HG03139 (cell line): ENCODE results near the gene RAB20.
A peak's percentile ranks its signal among the peaks of the same experiment; 100 is the strongest.
"Not testable (repeated sequence)": the region's sequence is repeated elsewhere in the genome, so short reads cannot be mapped to it uniquely, and the experiment has no call there.

Source experiments
- ATAC-seq: cut with Tn5 transposase; IDR thresholded peaks from one replicate; pipeline ENCODE4 v1.9.1; 2021; ENCODE audit not compliant: unreplicated experiment

Gene RAB20

DNA sequence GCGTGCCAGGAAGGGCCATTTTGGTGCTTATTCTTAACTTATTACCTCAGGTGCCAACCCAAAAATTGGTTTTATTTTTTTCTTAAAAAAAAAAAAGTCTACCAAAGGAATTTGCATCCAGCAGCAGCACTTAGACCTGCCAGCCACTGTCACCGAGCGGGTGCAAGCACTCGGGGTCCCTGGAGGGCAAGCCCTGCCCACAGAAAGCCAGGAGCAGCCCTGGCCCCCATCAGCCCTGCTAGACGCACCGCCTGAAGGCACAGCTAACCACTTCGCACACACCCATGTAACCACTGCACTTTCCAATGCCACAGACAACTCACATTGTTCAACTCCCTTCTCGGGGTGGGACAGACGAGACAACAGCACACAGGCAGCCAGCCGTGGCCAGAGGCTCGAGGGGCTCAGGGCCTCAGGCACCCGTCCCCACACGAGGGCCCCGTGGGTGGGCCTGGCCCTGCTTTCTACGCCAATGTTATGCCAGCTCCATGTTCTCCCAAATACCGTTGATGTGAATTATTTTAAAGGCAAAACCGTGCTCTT lies 49.3 kb downstream of the RAB20 start:
- no peak for ATAC-seq

GRCh38 chr13:110511509-110512181 lies 49.9 kb downstream of the RAB20 start:
- no peak for ATAC-seq

GRCh38 chr13:110509971-110510786 lies 51.3 kb downstream of the RAB20 start:
- peak; percentile 64 for ATAC-seq

- ATAC-seq, result no peak
Measured at GRCh38 chr13:110509478-110509926, 52.0 kb downstream of the RAB20 start.

GRCh38 chr13:110507678-110508381 lies 53.7 kb downstream of the RAB20 start:
- ATAC-seq, result no peak

DNA sequence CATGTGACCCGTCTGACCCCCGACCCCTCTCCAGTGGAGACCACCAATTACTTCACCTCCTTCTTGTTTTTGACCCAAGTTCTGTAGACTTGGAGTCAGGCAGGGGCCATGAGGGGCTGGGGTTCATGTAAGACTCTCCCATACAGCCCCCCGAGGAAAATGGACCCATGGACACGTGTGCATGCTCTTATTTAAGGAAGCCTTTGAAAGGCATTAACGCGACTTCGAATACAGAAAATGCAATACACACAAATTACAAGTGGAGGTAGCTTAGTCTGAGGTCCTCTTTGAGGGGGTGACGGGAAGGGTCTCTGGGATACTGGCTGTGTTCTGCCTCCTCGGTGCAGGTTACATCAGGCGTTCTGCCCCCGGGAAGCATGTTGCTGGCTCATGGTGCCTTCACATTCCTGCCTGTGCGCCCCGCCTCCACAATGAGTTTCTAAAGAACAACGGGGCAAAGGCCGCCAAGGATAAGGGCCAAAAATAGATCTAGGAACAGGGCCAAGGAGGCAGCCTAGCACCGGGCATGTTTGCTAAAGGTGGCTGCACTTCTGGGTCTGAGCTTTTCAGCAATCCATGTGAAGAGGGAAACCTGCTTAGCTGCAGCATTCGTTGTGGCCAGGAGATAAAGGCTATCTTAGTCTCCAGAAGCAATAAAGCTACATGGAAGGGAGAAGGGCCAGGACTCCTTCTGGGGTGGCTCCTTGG lies 54.5 kb downstream of the RAB20 start:
- ATAC-seq, result no peak

DNA sequence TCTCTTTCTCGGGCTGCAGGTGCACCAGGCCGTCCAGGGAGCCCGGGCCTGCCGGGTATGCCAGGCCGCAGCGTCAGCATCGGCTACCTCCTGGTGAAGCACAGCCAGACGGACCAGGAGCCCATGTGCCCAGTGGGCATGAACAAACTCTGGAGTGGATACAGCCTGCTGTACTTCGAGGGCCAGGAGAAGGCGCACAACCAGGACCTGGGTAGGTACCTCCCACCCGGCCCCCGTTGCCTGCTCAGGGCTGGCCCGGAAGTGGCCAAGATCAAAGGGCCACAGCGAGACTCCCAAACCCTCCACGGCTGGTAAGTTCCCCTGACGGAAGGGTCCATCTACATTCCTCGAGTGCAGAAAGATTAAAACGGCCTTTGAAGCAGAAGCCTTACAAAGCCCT lies 55.1 kb downstream of the RAB20 start:
- no peak for ATAC-seq

DNA sequence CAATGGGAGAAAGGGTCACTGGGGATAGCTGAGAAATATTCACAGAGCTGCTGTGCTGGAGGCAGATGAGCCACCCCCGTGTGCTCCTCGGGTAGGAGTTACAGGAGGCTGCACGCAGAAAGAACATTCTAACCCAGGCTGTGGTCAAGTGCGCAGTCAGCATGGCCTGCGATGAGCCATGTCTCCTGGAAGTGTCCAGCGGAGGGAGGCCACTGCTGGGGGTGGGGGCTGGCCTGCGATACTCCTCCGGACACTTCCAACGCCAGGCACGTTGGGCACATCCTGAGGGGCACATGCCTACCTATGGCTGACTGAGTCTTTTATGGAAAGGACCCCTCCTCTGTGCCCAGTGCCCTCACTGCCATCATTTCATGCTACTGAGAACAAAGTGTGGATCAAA lies 55.9 kb downstream of the RAB20 start:
- ATAC-seq, result no peak

GRCh38 chr13:110503979-110504499 lies 57.5 kb downstream of the RAB20 start:
- no peak for ATAC-seq

GRCh38 chr13:110503037-110503901 lies 58.3 kb downstream of the RAB20 start:
- no peak for ATAC-seq

DNA sequence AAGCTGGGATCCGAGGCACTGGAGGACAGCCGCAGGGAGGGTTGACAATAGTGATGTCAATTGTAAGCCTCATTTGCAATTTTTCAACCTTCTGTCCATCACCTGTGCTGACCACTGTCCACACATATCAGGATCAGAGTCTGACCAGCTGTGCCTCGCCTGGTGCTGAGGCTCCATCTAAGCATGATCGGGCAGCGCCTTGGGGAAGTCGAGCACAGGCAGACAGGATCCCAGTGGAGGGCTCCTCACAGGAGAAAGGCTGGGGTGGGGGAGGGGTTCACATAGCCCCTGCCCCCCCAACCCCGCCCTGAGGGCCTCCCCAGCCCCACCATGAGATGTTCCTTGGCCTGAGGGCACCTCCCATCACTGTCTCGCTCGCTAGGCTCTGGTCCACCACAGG lies 60.3 kb downstream of the RAB20 start:
- ATAC-seq, result no peak

DNA sequence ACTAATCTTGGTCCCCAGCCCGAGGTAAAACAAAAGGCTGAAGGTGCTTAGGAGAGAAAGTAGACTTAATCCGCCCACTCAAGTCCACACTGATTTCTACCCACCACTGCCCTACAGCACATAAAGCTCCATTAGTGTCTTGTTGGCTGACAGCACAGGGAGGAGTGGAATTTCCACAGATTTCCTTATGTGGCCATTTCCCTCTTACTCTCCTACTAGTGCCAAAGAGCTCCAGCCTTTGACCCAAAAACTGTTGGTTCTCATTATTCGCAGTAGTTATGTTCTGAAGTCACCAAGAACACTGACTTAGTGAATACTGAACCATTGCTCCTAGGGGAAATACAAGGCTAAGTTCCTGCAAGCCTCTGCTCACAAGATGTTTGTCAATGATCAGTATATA lies 61.2 kb downstream of the RAB20 start:
- ATAC-seq, result no peak

- ATAC-seq, result no peak
Measured at GRCh38 chr13:110499621-110500281, 61.8 kb downstream of the RAB20 start.

- no peak for ATAC-seq
Measured at GRCh38 chr13:110498765-110499164, 62.8 kb downstream of the RAB20 start.

DNA sequence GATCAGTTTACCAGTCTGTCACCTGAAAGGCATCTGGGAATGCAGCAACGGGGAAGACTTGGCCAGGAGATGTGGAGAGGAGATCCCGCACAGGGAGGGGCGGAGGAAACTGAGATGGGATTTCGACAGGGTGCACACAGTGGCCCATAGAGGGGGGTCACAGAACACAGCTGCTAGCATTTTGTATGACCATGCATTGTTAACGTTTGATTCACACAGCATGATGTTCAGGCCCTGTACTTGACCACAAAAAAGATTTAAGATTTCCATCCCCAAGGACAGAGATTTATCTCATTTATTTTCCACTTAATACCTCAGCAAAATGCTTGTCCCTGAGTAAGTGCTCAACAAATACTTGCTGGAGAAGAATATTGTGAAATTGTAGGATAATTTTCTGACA lies 63.2 kb downstream of the RAB20 start:
- ATAC-seq, result no peak

DNA sequence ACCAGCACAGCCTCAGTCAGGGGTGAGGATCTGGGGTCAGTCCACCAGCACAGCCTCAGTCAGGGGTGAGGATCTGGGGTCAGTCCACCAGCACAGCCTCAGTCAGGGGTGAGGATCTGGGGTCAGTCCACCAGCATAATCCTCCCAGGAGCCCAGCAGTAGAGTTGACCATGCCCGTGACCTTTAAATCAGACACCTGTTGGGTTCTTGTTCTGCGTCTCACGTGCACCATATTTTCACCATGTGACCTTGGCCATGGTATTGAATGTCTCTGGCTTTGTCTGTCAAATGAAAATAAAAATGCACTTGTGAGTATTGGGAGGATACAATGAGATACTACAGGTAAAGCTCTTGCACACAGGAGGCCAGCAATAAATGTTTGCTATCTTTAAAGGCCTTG lies 63.6 kb downstream of the RAB20 start:
- ATAC-seq, result not testable (repeated sequence)

DNA sequence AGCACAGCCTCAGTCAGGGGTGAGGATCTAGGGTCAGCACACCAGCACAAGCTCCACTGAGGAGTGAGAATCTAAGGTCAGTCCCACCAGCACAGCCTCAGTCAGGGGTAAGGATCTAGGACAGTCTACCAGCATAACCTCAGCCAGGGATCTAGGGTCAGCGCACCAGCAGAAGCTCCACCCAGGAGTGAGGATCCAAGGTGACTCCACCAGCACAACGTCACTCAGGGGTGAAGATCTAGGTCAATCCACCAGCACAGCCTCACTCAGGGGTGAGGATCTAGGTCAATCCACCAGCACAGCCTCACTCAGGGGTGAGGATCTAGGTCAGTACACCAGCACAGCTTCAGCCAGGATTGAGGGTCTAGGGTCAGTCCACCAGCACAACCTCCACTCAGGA lies 64.5 kb downstream of the RAB20 start:
- ATAC-seq, result no peak

- no peak for ATAC-seq
Measured at GRCh38 chr13:110496281-110496680, 65.2 kb downstream of the RAB20 start.

GRCh38 chr13:110495881-110496280 lies 65.6 kb downstream of the RAB20 start:
- no peak for ATAC-seq
